RCC 7860 (cell line): ENCODE data around the gene PRR29.

Experiments used
- DNase-seq: peaks from one replicate; pipeline ENCODE4 v3.0.0-alpha.2; 2015; ENCODE audit warnings: low spot score
- FAIRE-seq: peaks from 2 replicates; lab custom pipeline; 2012; peaks lifted over from hg19 to GRCh38; lab: Jason Lieb, UNC

The PRR29 gene

DNA sequence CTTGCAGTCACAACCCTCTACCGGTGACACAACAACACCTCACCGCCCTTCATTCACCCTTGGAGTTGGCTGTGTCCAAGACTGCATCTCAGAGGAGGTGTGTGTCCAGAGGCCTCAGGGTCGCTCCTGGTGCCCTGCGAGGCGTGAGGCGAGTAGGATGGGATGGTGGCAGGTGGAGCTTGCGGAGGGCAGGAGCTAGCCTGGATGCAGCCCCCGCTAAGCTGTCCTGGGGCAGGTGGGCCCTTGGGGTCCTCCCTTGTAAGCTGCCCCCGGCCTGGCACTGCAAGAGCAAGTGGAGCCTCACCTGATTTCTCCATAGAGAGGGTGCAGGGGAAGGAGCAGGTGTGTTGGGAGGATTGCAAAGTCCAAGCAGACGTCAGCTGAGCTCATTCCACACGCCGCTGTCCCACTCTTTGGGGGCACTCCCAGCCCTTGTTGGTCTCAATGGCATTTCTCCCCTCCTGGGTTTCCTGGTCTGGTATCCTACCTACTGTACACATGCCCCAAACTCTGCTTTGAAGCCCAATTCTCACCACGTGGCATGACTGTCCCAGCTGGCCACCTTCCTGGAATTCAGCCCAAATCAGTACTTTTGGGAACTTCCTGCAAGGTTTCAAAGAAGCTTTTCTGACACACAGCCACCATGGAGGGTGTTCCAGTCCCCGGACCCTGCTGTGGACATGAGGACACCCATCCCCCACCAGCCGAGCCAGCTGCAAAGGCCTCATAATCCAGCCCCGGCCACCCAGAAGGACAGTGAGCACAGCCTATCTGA, 40.4 kb downstream of the PRR29 start:
- FAIRE-seq (no peak), DNase-seq (no peak)

- DNase-seq: no peak
Observed at GRCh38 chr17:64039106-64039400, 40.9 kb downstream of the PRR29 start.

DNA sequence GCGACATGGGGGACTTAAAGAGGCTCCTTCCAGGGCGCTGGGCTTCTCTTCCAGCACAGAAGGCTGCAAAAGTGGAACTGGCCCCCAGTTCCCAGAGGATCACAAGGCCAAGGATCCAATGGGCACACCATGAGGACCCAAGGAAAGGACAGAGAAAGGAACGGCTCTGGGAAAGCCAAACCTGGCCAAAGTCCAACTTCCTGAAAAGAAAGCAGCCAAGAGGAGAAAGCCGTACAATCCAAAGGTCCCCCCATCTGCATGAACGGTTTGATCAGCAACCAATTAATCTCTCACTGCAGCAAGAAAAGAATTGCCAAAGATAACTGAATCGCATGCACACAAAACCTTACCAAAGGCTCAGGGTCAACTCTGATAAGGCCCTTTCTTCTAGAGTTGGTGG, 42.1 kb downstream of the PRR29 start:
- no peak for DNase-seq
- FAIRE-seq: no peak

More at GRCh38 chr17:64039106-64039400, 40.9 kb downstream of the PRR29 start:
- no peak for FAIRE-seq

- no peak for DNase-seq
- FAIRE-seq: no peak
Observed at GRCh38 chr17:64041912-64042311, 43.8 kb downstream of the PRR29 start.

DNA sequence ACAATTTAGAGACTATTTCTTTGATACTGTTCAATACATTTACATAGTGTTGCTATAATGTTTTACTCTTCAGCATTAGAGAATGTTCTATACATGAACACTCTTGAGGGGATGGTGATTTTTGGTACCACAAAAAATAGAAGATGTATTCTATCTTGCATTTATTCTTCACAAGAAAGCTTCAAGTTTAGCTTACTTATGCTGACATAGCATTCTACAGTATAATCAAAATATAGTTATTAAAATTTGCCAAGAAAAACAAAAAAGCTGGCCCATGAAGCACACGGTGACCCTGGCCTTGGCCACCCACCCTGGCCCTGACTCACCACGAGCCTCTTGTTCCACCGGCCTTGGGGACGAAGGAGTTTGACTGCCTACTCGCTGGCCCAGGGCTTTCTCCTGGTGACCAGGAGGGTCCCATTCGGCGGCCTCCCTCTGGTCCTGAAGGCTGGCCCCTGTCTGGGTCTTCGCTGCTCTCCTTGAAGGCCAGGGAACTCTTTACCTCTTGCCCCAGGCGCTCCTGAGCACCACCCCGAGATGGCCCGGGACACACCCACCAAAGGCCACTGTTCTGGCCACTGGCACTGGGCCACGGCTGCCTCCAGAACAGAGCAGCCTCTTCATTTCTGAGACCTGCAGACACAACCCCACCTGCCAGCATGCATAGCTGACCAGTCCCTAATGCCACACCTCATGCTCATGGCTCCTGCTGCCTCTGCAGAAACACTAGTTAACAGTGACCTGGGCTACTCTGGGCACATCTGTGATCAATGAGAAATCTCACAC, 44.7 kb downstream of the PRR29 start:
- no peak for DNase-seq
- no peak for FAIRE-seq

- DNase-seq (no peak), FAIRE-seq (no peak)
Observed at GRCh38 chr17:64045176-64045575, 47.0 kb downstream of the PRR29 start.

GRCh38 chr17:64048805-64049204, 50.7 kb downstream of the PRR29 start:
- FAIRE-seq: no peak

DNA sequence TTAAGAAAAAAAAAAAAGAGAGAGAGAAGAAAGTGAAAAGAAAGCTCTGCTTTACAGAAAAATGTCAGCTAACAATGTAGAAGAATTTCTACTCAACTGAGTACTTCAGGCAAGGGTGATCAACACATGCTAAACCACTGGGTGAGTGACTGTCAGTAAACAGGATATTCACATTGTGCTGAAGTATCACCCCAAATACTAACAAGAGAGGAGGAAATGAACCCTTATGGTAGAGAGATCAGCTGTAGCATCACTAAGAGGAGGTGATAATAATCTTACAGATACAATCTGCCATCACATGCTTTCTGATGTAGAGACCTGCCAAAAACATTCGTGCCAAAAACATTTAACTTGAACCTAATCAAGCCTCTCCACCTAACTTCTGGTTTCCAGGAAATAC, 53.0 kb downstream of the PRR29 start:
- DNase-seq (no peak), FAIRE-seq (no peak)

More at GRCh38 chr17:64048805-64049204, 50.7 kb downstream of the PRR29 start:
- DNase-seq: no peak

- FAIRE-seq (no peak), DNase-seq (no peak)
Observed at GRCh38 chr17:64053101-64053500, 55.0 kb downstream of the PRR29 start.
